ENCODE measurements around the gene ZNF595.
"Not testable (repeated sequence)": the region's sequence is repeated elsewhere in the genome, so short reads cannot be mapped to it uniquely, and the experiment has no call there.

Gene ZNF595

GRCh38 chr4:123922-124274 lies 70.8 kb downstream of the ZNF595 start:
- not testable (repeated sequence) for H3K27me3 ChIP-seq (ENCODE audit: insufficient read depth, low read length); H2AFZ ChIP-seq (ENCODE audit: low read length, unreplicated experiment); H3K27ac ChIP-seq (ENCODE audit: low read depth, low read length); H3K4me1 ChIP-seq (ENCODE audit: control insufficient read depth, insufficient read depth, low read length, unreplicated experiment)
- H3K36me3 ChIP-seq (ENCODE audit: insufficient read depth, low read length), result peaks cover 32% of the 10 kb centered on the region
- peaks cover 40% of the 10 kb centered on the region for H3K79me2 ChIP-seq (ENCODE audit: control insufficient read depth, insufficient read depth, low read length, unreplicated experiment)
- H3K4me3 ChIP-seq (ENCODE audit: low read depth, low read length), result peak overlapping the region; percentile 87; the same call in 1 of the 2 replicates

- peaks cover 41% of the 10 kb centered on the region for H3K79me2 ChIP-seq (ENCODE audit: control insufficient read depth, insufficient read depth, low read length, unreplicated experiment)
- peak within 1 kb of the TSS; percentile 85 for H3K27ac ChIP-seq (ENCODE audit: low read depth, low read length)
- H3K4me1 ChIP-seq (ENCODE audit: control insufficient read depth, insufficient read depth, low read length, unreplicated experiment), result peaks cover 6% of the 10 kb centered on the region
- no peaks in the 10 kb centered on the region for H3K27me3 ChIP-seq (ENCODE audit: insufficient read depth, low read length)
- H2AFZ ChIP-seq (ENCODE audit: low read length, unreplicated experiment), result peak within 1 kb of the TSS; percentile 73
- H3K4me3 ChIP-seq (ENCODE audit: low read depth, low read length), result peak within 1 kb of the TSS; percentile 87
- H3K36me3 ChIP-seq (ENCODE audit: insufficient read depth, low read length), result peaks cover 37% of the 10 kb centered on the region
These were observed 71.4 kb downstream of the ZNF595 start, which contains the start of gene ZNF718 for GRCh38 chr4:124275-125081. Gene ZNF718 (plus strand): TSS chr4:124501. CDS start chr4:124671, 170 bp downstream.

GRCh38 chr4:125091-125771 lies 72.1 kb downstream of the ZNF595 start:
- H3K4me1 ChIP-seq (ENCODE audit: control insufficient read depth, insufficient read depth, low read length, unreplicated experiment), result peaks cover 6% of the 10 kb centered on the region
- peaks cover 44% of the 10 kb centered on the region for H3K36me3 ChIP-seq (ENCODE audit: insufficient read depth, low read length)
- H2AFZ ChIP-seq (ENCODE audit: low read length, unreplicated experiment), result peak overlapping the region; percentile 73
- H3K27ac ChIP-seq (ENCODE audit: low read depth, low read length), result peak overlapping the region; percentile 85
- peaks cover 47% of the 10 kb centered on the region for H3K79me2 ChIP-seq (ENCODE audit: control insufficient read depth, insufficient read depth, low read length, unreplicated experiment)
- H3K4me3 ChIP-seq (ENCODE audit: low read depth, low read length), result peak overlapping the region; percentile 87
- H3K27me3 ChIP-seq (ENCODE audit: insufficient read depth, low read length), result no peaks in the 10 kb centered on the region

- peaks cover 47% of the 10 kb centered on the region for H3K79me2 ChIP-seq (ENCODE audit: control insufficient read depth, insufficient read depth, low read length, unreplicated experiment)
- no peak overlapping the region for H2AFZ ChIP-seq (ENCODE audit: low read length, unreplicated experiment)
- H3K36me3 ChIP-seq (ENCODE audit: insufficient read depth, low read length), result peaks cover 47% of the 10 kb centered on the region
- peaks cover 6% of the 10 kb centered on the region for H3K4me1 ChIP-seq (ENCODE audit: control insufficient read depth, insufficient read depth, low read length, unreplicated experiment)
- peak overlapping the region; percentile 87 for H3K4me3 ChIP-seq (ENCODE audit: low read depth, low read length)
- H3K27ac ChIP-seq (ENCODE audit: low read depth, low read length), result no peak overlapping the region
- H3K27me3 ChIP-seq (ENCODE audit: insufficient read depth, low read length), result no peaks in the 10 kb centered on the region
These were observed 72.7 kb downstream of the ZNF595 start for GRCh38 chr4:125833-126232.

- Histone ChIP-seq H3K27me3 (ENCODE audit: insufficient read depth, low read length) (no peaks in the 10 kb centered on the region), H3K79me2 (ENCODE audit: control insufficient read depth, insufficient read depth, low read length, unreplicated experiment) (peaks cover 48% of the 10 kb centered on the region), H3K36me3 (ENCODE audit: insufficient read depth, low read length) (peaks cover 84% of the 10 kb centered on the region), H3K4me3 (ENCODE audit: low read depth, low read length) (no peak overlapping the region), H2AFZ (ENCODE audit: low read length, unreplicated experiment) (no peak overlapping the region), H3K27ac (ENCODE audit: low read depth, low read length) (no peak overlapping the region), H3K4me1 (ENCODE audit: control insufficient read depth, insufficient read depth, low read length, unreplicated experiment) (no peaks in the 10 kb centered on the region)
These were observed 79.4 kb downstream of the ZNF595 start for GRCh38 chr4:132483-132882.
